WTC11 (cell line): ENCODE measurements around the gene INMT. TPM values are rescaled to one million over a fixed set of nuclear protein-coding genes. Genes with fewer than 3 reads are reported as not detected.
"Not testable (repeated sequence)": the region's sequence is repeated elsewhere in the genome, so short reads cannot be mapped to it uniquely, and the experiment has no call there.

Source experiments
- ATAC-seq: fragments of 200-7000 bp; cut with Tn5 transposase; 2 replicates; pipeline ENCODE4 v1.10.0; 2021; ENCODE audit warnings: mild to moderate bottlenecking, moderate library complexity
- CTCF ChIA-PET: fragments of 300-600 bp; sonication (Branson Sonifier 250); formaldehyde crosslinking; loops from one replicate; lab custom pipeline; 2021; ENCODE audit warnings: antibody characterized with exemption; lab: Charles Lee
- POLR2A ChIA-PET: fragments of 350-600 bp; sonication (Branson Sonifier 250); formaldehyde crosslinking; loops from one replicate; lab custom pipeline; 2021; ENCODE audit warnings: antibody characterized with exemption; lab: Charles Lee
- DNase-seq: peaks from one replicate; pipeline ENCODE4 v3.0.0; 2021; ENCODE audit warnings: low spot score
- H3K27ac Mint-ChIP-seq: 2 replicates; pipeline ENCODE4 v1.8.0; 2021; ENCODE audit warnings: mixed read lengths
- H3K27me3 Mint-ChIP-seq: 2 replicates; pipeline ENCODE4 v1.8.0; 2021; ENCODE audit warnings: low read depth, mild to moderate bottlenecking, moderate library complexity, mixed read lengths
- H3K36me3 Mint-ChIP-seq: 2 replicates; pipeline ENCODE4 v1.8.0; 2021; ENCODE audit warnings: mixed read lengths
- H3K4me1 Mint-ChIP-seq: 2 replicates; pipeline ENCODE4 v1.8.0; 2022; ENCODE audit warnings: mixed read lengths
- H3K4me3 Mint-ChIP-seq: 2 replicates; pipeline ENCODE4 v1.8.0; 2021; ENCODE audit warnings: mild to moderate bottlenecking, moderate library complexity, mixed read lengths
- H3K9me3 Mint-ChIP-seq: 2 replicates; pipeline ENCODE4 v1.8.0; 2021; ENCODE audit warnings: mixed read lengths
- CBFB ChIP-seq: sonication (generic); formaldehyde crosslinking; IDR thresholded peaks from 2 replicates; pipeline ENCODE4 v1.8.1; 2022; ENCODE audit warnings: mild to moderate bottlenecking, low read depth, missing genetic modification reagents
- ETV6 ChIP-seq: sonication (generic); formaldehyde crosslinking; IDR thresholded peaks from 2 replicates; pipeline ENCODE4 v1.8.1; 2022; ENCODE audit warnings: mild to moderate bottlenecking, missing genetic modification reagents
- FOXK1 ChIP-seq: sonication (generic); formaldehyde crosslinking; IDR thresholded peaks from 2 replicates; pipeline ENCODE4 v1.8.0; 2022; ENCODE audit warnings: mild to moderate bottlenecking, moderate library complexity, missing genetic modification reagents
- FOXP1 ChIP-seq: sonication (generic); formaldehyde crosslinking; IDR thresholded peaks from 2 replicates; pipeline ENCODE4 v1.8.0; 2022; ENCODE audit warnings: missing genetic modification reagents, mild to moderate bottlenecking, moderate library complexity, borderline replicate concordance
- HMGA2 ChIP-seq: fragments of 250-450 bp; sonication (Bioruptor Pico); IDR thresholded peaks from 2 replicates; pipeline ENCODE4 v1.4.0; 2021; ENCODE audit warnings: mild to moderate bottlenecking, moderate library complexity
- IRF2 ChIP-seq: sonication (generic); formaldehyde crosslinking; IDR thresholded peaks from 2 replicates; pipeline ENCODE4 v1.8.0; 2022; ENCODE audit warnings: low read depth, missing genetic modification reagents, borderline replicate concordance
- JAZF1 ChIP-seq: fragments of 250-450 bp; sonication (Bioruptor Pico); IDR thresholded peaks from 2 replicates; pipeline ENCODE4 v1.9.0; 2021; ENCODE audit warnings: moderate library complexity, mild to moderate bottlenecking, inconsistent platforms
- MXD4 ChIP-seq: fragments of 250-450 bp; sonication (Bioruptor Pico); IDR thresholded peaks from 2 replicates; pipeline ENCODE4 v1.8.0; 2021; ENCODE audit warnings: mild to moderate bottlenecking, moderate library complexity, borderline replicate concordance
- NFATC4 ChIP-seq: fragments of 250-450 bp; sonication (Bioruptor Pico); IDR thresholded peaks from 2 replicates; pipeline ENCODE4 v1.9.0; 2021; ENCODE audit warnings: mild to moderate bottlenecking
- NFYB ChIP-seq: sonication (generic); formaldehyde crosslinking; conservative IDR thresholded peaks from 2 replicates; pipeline ENCODE4 v1.8.0; 2022; ENCODE audit warnings: low read depth, missing genetic modification reagents
- NR2C2 ChIP-seq: sonication (generic); formaldehyde crosslinking; IDR thresholded peaks from 2 replicates; pipeline ENCODE4 v1.8.0; 2022; ENCODE audit warnings: mild to moderate bottlenecking, missing genetic modification reagents
- OVOL2 ChIP-seq: fragments of 250-450 bp; sonication (Bioruptor Pico); IDR thresholded peaks from 2 replicates; pipeline ENCODE4 v1.9.0; 2021; ENCODE audit warnings: mild to moderate bottlenecking, borderline replicate concordance
- PRRX2 ChIP-seq: fragments of 250-450 bp; sonication (Bioruptor Pico); IDR thresholded peaks from 2 replicates; pipeline ENCODE4 v1.8.0; 2021; ENCODE audit warnings: mild to moderate bottlenecking
- RELA ChIP-seq: sonication (generic); formaldehyde crosslinking; IDR thresholded peaks from 2 replicates; pipeline ENCODE4 v1.8.1; 2022; ENCODE audit warnings: missing genetic modification reagents, mild to moderate bottlenecking, borderline replicate concordance
- RORB ChIP-seq: fragments of 250-450 bp; sonication (Bioruptor Pico); IDR thresholded peaks from 2 replicates; pipeline ENCODE4 v1.9.0; 2021; ENCODE audit warnings: mild to moderate bottlenecking
- TP53 ChIP-seq: sonication (generic); formaldehyde crosslinking; IDR thresholded peaks from 2 replicates; pipeline ENCODE4 v1.8.1; 2023; ENCODE audit warnings: mild to moderate bottlenecking, missing genetic modification reagents
- ZNF416 ChIP-seq: fragments of 250-450 bp; sonication (Bioruptor Pico); IDR thresholded peaks from 2 replicates; pipeline ENCODE4 v1.9.0; 2021; ENCODE audit warnings: mild to moderate bottlenecking, inconsistent platforms
- ZNF671 ChIP-seq: fragments of 250-450 bp; sonication (Bioruptor Pico); IDR thresholded peaks from 2 replicates; pipeline ENCODE4 v1.8.0; 2021; ENCODE audit warnings: mild to moderate bottlenecking
- total RNA-seq: library from RNA; stranded (reverse); gene quantifications from 3 replicates; pipeline ENCODE4 v1.2.3, GENCODE V29; 2021
- TF ChIP-seq, protein P1 (sequence below): fragments of 200-600 bp; IDR thresholded peaks from 2 replicates; pipeline ENCODE4 v1.8.0; 2022; ENCODE audit warnings: antibody characterized with exemption
- TF ChIP-seq, protein P2 (sequence below): sonication (generic); formaldehyde crosslinking; IDR thresholded peaks from 2 replicates; pipeline ENCODE4 v1.8.0; 2022; ENCODE audit warnings: mild to moderate bottlenecking, missing genetic modification reagents
- TF ChIP-seq, protein P3 (sequence below): sonication (generic); formaldehyde crosslinking; IDR thresholded peaks from 2 replicates; pipeline ENCODE4 v1.8.1; 2022; ENCODE audit warnings: mild to moderate bottlenecking, moderate library complexity, missing genetic modification reagents
- TF ChIP-seq, protein P4 (sequence below): sonication (generic); formaldehyde crosslinking; IDR thresholded peaks from 2 replicates; pipeline ENCODE4 v1.8.1; 2023; ENCODE audit warnings: mild to moderate bottlenecking, missing genetic modification reagents

The INMT gene
- total RNA-seq, 1 experiment from 2014 or later: 3.5 TPM

DNA sequence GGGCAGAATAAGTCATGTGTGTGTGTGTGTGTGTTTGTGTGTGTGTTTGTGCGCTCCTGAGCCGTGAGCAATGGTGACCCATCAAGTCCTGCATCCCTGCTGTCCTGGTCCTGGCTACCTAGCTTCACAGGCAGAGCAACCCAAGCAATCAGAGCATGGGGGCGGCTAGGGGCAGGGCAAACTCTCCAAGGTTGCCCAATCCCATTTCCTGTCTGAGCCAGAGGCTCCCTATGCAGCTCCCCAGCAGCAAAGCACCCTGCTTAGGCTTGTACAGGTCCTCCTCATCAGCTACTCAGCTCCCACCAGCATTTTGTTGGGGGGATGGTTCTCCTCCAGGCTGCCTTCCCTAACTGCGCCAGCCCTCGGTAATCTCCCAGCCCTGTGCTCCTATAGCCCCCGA, 38.5 kb upstream of the INMT start (continued):
- TF ChIP-seq RELA (CRISPR knock-in tag) (no peak), RORB (CRISPR knock-in tag) (no peak)
- TF ChIP-seq, all 79 proteins: peak for 0

DNA sequence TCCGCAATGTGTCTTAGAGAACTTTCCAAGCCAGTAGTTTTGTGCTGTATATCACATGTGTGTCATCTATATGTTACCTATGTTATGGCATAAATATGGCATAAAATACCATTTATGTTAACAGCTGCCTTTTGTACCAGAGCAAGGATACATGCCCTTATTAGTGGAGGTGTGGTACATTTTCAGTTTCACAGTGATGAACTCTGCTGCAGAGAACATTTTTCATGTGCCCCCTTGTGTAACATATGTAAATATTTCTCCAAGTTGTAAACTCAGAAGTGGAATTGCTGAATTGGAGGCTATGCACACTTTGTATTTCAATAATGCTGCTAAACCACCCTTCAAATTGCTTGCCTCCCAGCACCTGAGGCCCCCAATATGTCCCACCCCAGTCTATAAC, 37.8 kb upstream of the INMT start:
- Mint-ChIP-seq H3K36me3 (peaks cover 22% of the 10 kb centered on the region), H3K4me3 (no peak overlapping the region), H3K27me3 (peaks cover 28% of the 10 kb centered on the region), H3K9me3 (peaks cover 30% of the 10 kb centered on the region)
- POLR2A ChIA-PET: no interaction called here
- no peak for TF ChIP-seq NR2C2
- TF ChIP-seq CBFB (CRISPR knock-in tag): no peak
- no peak for TF ChIP-seq IRF2 (CRISPR knock-in tag)
- TF ChIP-seq NFYB: no peak
- TF ChIP-seq PRRX2 (CRISPR knock-in tag): no peak
- no peak for TF ChIP-seq FOXP1 (CRISPR knock-in tag)
- no peak for TF ChIP-seq RORB (CRISPR knock-in tag)
- no peak for TF ChIP-seq JAZF1 (CRISPR knock-in tag)
- TF ChIP-seq, all 79 proteins: peak for 0
- ATAC-seq (no peak), DNase-seq (no peak)
- peaks cover 9% of the 10 kb centered on the region for H3K4me1 Mint-ChIP-seq
- CTCF ChIA-PET: interaction anchor here (1.2 kb wide), 1 partner anchor 32 kb away, joined by 4 read pairs; no protein-coding TSS in a partner anchor
- no peak overlapping the region for H3K27ac Mint-ChIP-seq

DNA sequence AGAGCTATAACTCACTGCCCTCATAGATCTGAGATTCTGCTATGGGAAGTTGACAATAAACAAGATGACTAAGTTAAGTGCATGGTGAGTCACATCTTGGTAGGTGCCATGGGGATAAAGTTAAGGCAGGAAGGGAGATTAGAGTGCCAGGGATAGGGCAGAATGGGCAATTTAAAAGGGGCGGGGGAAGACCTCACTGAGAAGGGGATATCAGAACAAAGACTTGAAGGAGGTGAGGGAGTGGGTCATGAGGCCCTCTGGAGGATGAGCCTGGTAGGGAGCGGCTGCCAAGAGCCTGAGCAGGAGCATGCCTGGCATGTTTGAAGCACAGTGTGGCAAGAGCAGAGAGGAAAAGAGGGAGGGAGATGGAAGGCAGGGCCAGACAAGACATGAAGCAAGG, 34.8 kb upstream of the INMT start:
- H3K36me3 Mint-ChIP-seq: peaks cover 35% of the 10 kb centered on the region
- TF ChIP-seq, protein P1, sequence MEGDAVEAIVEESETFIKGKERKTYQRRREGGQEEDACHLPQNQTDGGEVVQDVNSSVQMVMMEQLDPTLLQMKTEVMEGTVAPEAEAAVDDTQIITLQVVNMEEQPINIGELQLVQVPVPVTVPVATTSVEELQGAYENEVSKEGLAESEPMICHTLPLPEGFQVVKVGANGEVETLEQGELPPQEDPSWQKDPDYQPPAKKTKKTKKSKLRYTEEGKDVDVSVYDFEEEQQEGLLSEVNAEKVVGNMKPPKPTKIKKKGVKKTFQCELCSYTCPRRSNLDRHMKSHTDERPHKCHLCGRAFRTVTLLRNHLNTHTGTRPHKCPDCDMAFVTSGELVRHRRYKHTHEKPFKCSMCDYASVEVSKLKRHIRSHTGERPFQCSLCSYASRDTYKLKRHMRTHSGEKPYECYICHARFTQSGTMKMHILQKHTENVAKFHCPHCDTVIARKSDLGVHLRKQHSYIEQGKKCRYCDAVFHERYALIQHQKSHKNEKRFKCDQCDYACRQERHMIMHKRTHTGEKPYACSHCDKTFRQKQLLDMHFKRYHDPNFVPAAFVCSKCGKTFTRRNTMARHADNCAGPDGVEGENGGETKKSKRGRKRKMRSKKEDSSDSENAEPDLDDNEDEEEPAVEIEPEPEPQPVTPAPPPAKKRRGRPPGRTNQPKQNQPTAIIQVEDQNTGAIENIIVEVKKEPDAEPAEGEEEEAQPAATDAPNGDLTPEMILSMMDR: no peak
- TF ChIP-seq HMGA2 (CRISPR knock-in tag) (no peak), TP53 (CRISPR knock-in tag) (no peak)
- TF ChIP-seq, protein P2, sequence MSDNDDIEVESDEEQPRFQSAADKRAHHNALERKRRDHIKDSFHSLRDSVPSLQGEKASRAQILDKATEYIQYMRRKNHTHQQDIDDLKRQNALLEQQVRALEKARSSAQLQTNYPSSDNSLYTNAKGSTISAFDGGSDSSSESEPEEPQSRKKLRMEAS (CRISPR knock-in tag): peak; percentile 47; the same call in 1 of the 2 replicates
- H3K9me3 Mint-ChIP-seq: peaks cover 53% of the 10 kb centered on the region
- POLR2A ChIA-PET: no interaction called here
- H3K4me1 Mint-ChIP-seq: peaks cover 2% of the 10 kb centered on the region; the same call in 1 of the 2 replicates
- no peak overlapping the region for H3K4me3 Mint-ChIP-seq
- CTCF ChIA-PET: interaction anchor here (0.9 to 2.3 kb wide), 5 partner anchors 16 to 38 kb away, joined by 3 to 16 read pairs (median 6); partner anchors contain the start of gene CRHR2
- H3K27ac Mint-ChIP-seq: no peak overlapping the region
- peak; percentile 36 for DNase-seq
- peak; percentile 97 for ATAC-seq
- peaks cover 47% of the 10 kb centered on the region for H3K27me3 Mint-ChIP-seq

DNA sequence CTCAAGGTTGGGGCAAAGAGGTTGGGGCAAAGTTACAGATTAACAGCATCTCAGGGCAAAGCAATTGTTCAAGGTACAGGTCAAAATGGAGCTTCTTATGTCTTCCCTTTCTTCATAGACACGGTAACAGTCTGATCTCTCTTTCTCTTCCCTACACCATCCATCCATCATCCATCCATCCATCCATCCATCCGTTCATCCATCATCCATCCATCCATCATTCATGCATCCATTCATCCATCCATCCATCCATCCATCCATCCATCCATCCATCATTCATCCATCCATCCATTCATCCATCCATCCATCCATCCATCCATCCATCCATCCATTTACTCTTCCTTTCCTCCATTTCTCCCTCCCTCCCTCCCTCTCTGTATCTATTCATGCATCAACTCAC, 32.5 kb upstream of the INMT start:
- Mint-ChIP-seq H3K36me3 (peaks cover 35% of the 10 kb centered on the region), H3K9me3 (peaks cover 53% of the 10 kb centered on the region), H3K27me3 (peaks cover 50% of the 10 kb centered on the region)
- H3K4me1 Mint-ChIP-seq, ATAC-seq, CTCF ChIA-PET, H3K27ac Mint-ChIP-seq, POLR2A ChIA-PET, H3K4me3 Mint-ChIP-seq, DNase-seq: not testable (repeated sequence)

DNA sequence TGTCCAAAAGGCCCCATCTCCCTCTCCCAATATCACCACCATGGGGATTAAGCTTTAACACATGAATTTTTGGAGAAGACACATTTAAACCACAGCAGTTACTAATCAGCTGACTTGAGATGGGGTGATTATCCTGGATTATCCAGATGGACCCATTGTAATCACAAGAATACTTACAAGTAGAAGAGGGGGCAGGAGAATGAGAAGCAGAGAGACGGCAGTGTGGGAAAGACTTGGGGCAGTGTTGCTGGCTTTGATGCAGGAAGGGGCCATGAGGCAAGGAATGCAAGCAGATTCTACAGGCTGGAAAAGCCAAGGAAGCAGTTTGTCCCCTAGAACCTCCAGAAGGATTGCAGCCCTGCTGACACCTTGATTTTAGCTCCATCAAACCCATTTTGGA, 30.7 kb upstream of the INMT start:
- Mint-ChIP-seq H3K4me1 (peaks cover 8% of the 10 kb centered on the region), H3K27ac (no peak overlapping the region), H3K4me3 (no peak overlapping the region), H3K27me3 (peaks cover 46% of the 10 kb centered on the region), H3K36me3 (peaks cover 35% of the 10 kb centered on the region), H3K9me3 (peaks cover 45% of the 10 kb centered on the region)
- DNase-seq: no peak
- POLR2A ChIA-PET: no interaction called here
- no peak for ATAC-seq
- CTCF ChIA-PET: no interaction called here
- TF ChIP-seq RELA (CRISPR knock-in tag) (no peak), ZNF416 (CRISPR knock-in tag) (no peak), ZNF671 (CRISPR knock-in tag) (no peak), ETV6 (CRISPR knock-in tag) (no peak), OVOL2 (CRISPR knock-in tag) (no peak), FOXP1 (CRISPR knock-in tag) (no peak), FOXK1 (CRISPR knock-in tag) (no peak), MXD4 (CRISPR knock-in tag) (no peak), NFATC4 (no peak)
- TF ChIP-seq, protein P3, sequence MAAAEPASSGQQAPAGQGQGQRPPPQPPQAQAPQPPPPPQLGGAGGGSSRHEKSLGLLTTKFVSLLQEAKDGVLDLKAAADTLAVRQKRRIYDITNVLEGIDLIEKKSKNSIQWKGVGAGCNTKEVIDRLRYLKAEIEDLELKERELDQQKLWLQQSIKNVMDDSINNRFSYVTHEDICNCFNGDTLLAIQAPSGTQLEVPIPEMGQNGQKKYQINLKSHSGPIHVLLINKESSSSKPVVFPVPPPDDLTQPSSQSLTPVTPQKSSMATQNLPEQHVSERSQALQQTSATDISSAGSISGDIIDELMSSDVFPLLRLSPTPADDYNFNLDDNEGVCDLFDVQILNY (CRISPR knock-in tag): no peak
- TF ChIP-seq, protein P1: no peak
- TF ChIP-seq, protein P4, sequence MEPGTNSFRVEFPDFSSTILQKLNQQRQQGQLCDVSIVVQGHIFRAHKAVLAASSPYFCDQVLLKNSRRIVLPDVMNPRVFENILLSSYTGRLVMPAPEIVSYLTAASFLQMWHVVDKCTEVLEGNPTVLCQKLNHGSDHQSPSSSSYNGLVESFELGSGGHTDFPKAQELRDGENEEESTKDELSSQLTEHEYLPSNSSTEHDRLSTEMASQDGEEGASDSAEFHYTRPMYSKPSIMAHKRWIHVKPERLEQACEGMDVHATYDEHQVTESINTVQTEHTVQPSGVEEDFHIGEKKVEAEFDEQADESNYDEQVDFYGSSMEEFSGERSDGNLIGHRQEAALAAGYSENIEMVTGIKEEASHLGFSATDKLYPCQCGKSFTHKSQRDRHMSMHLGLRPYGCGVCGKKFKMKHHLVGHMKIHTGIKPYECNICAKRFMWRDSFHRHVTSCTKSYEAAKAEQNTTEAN: no peak
